ENCODE data around the gene DECR2. TPM values are rescaled to one million over a fixed set of nuclear protein-coding genes. Genes with fewer than 3 reads are reported as not detected.

DECR2 gene
- total and polyA plus RNA-seq, 12 donors: 5.9 to 143 (median 41.7) TPM

DNA sequence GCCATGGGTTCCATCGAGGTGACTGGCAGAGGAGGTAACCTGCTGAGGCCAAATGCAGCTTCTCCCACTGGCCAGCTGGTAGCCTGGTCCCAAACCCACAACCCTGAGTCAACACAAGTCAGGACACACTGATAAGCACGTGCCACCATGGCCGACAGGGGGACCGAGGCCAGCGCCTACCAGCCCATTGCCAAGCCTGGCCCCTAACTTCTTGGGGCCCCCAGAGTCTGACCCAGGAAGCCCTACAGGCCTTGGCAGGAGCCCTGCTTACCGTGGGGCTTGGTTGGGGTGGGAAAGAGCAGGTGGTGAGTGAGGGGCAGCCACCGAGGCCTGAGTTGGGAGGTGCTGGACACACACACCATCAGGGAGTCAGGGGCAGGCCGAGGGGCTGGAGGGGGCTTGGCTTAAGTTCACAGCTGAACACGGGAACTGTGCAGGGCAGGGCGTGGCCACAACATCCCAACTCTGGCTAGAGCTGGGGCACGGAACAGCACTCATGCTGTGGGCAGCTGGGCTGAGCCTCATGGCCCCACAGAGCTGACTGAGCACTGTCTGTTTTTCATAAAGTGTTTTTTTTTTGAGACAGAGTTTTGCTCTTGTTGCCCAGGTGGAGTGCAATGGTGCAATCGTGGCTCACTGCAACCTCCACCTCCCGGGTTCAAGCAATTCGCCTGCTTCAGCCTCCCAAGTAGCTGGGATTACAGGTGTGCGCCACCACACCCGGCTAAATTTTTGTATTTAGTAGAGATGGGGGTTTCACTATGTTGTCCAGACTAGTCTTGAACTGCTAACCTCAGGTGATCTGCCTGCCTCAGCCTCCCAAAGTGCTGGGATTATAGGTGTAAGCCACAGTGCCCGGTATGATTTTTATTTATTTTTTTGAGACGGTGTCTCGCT, 36.8 kb upstream of the DECR2 start:
- 60 to 64% (median 60%) methylated on average over 12 to 19 of the region's 19 CpGs for WGBS, 4 donors
- Histone ChIP-seq H3K4me1 (replicated peaks in 1 of 2) (peaks cover 4 to 6% of the 10 kb centered on the region in 2 donors), H3K27me3 (no peaks in the 10 kb centered on the region), H3K9me3 (replicated peaks in 1 of 3) (no peaks in the 10 kb centered on the region), H3K27ac (no peak overlapping the region), H3K36me3 (replicated peaks in 1 of 2) (peaks cover 0 to 27% of the 10 kb centered on the region in 2 donors), H3K4me3 (no peak overlapping the region)
- TF ChIP-seq, protein P1, sequence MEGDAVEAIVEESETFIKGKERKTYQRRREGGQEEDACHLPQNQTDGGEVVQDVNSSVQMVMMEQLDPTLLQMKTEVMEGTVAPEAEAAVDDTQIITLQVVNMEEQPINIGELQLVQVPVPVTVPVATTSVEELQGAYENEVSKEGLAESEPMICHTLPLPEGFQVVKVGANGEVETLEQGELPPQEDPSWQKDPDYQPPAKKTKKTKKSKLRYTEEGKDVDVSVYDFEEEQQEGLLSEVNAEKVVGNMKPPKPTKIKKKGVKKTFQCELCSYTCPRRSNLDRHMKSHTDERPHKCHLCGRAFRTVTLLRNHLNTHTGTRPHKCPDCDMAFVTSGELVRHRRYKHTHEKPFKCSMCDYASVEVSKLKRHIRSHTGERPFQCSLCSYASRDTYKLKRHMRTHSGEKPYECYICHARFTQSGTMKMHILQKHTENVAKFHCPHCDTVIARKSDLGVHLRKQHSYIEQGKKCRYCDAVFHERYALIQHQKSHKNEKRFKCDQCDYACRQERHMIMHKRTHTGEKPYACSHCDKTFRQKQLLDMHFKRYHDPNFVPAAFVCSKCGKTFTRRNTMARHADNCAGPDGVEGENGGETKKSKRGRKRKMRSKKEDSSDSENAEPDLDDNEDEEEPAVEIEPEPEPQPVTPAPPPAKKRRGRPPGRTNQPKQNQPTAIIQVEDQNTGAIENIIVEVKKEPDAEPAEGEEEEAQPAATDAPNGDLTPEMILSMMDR (IDR thresholded peaks at IDR 0.05): no peak
- TF ChIP-seq POLR2A (IDR thresholded peaks at IDR 0.05): no peak
- intact Hi-C loops (cut with DNase I): no loop called here
- DNase-seq: no peak

DNA sequence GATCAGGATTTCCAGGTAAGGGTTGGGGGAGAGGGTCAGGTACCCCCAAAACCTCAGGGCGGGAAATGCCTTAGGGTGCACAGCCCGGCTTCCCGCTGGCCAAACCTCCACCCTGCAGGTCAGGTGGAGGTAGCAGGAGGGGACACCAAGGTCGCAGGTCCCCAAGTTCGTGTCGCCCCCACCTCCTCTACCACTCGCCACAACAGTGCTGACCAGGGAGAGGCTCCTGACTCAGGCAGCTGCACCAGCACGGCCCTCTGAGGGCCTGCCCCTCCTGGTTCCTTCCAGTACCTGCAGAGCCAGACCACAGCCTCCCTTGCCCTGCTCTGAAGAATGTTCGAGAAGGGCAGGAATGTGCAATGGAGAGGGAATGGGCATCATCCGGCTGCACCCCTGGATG, 35.2 kb upstream of the DECR2 start:
- Histone ChIP-seq H3K4me1 (replicated peaks in 1 of 2) (peaks cover 6 to 13% of the 10 kb centered on the region in 2 donors), H3K4me3 (no peak overlapping the region), H3K27ac (no peak overlapping the region), H3K9me3 (replicated peaks in 1 of 3) (no peaks in the 10 kb centered on the region), H3K27me3 (no peaks in the 10 kb centered on the region), H3K36me3 (replicated peaks in 1 of 2) (peaks cover 0 to 27% of the 10 kb centered on the region in 2 donors)
- no peak for DNase-seq
- TF ChIP-seq, protein P1 (IDR thresholded peaks at IDR 0.05): no peak
- TF ChIP-seq POLR2A (IDR thresholded peaks at IDR 0.05): no peak
- intact Hi-C loops (cut with DNase I): no loop called here
- WGBS, 4 donors: 74 to 89% (median 81%) methylated on average over 9 to 10 of the region's 10 CpGs

DNA sequence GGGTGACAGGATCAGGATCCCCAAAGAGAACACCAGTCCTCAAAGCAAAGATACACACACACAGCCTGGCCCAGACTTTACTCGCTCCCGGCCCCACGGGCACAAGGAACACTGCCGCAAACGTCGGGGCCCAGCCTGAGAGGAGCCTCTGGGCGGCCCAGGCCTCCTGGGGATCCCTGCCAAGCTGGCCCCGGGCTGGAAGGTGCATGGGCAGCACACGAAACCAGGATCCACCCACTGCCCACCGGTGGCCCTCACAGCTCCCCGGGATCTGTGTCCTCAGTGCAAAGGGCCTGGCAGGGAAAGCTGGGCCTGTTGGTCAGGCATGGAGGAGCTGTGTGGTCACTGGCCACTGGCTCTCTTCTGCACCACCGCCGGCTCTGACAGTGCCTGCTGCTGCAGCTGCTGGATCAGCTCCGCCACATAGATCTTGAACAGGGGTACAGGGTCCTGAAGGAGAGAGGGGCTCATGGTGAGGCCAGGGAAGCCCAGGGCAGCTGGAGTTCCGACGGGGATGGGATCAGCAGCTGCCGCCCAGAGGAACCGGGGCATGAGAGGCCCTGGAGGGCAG, 34.3 kb upstream of the DECR2 start:
- no peak overlapping the region for H3K4me3 ChIP-seq
- no peaks in the 10 kb centered on the region for H3K9me3 ChIP-seq (replicated peaks in 1 of 3)
- TF ChIP-seq POLR2A (IDR thresholded peaks at IDR 0.05): no peak
- TF ChIP-seq, protein P1 (IDR thresholded peaks at IDR 0.05): no peak
- no peak overlapping the region for H3K27ac ChIP-seq
- DNase-seq: no peak
- H3K27me3 ChIP-seq: no peaks in the 10 kb centered on the region
- intact Hi-C loops (cut with DNase I): no loop called here
- WGBS, 4 donors: 95 to 97% (median 96%) methylated on average over 11 to 18 of the region's 18 CpGs
- peaks cover 6 to 13% of the 10 kb centered on the region in 2 donors for H3K4me1 ChIP-seq (replicated peaks in 1 of 2)
- peaks cover 0 to 34% of the 10 kb centered on the region in 2 donors for H3K36me3 ChIP-seq (replicated peaks in 1 of 2)

DNA sequence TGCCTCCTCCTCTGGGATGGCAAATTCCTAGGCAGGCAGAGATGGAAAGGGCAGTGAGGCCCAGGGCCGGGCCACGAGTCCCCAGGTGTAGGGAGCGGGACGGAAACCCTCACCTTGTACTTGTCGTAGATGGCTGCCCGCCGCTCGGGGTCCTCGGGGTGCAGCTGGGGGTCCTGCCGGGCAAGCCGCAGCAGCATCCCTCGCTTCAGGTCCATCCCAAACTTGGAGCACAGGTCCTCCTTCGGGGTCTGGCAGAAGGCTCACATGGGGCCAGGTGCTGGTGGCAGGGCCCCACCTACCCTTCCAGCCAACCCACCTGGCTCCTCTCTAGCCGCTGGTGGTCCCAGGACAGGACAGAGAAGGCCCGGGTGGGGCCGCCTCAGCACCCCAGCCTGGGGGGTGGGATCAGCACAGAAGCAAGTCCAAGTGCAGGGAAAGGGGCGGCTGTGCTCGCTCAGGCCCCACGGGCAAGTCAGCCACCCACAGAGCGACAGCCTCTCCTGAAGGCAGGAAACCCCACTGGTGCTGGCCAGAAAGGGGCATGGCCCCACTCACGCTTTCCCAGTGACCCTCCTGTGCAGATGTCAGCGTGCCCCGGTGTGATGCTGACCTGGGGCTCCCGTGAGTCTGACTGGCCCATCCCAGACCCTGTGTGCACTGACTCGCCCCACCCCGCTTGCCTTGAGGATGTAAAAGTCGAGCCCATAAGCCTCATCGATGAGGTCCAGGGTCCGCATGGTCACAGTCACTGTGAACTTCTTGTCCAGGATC, 33.1 kb upstream of the DECR2 start:
- 92 to 94% (median 94%) methylated on average over 14 to 29 of the region's 29 CpGs for WGBS, 4 donors
- no peaks in the 10 kb centered on the region for H3K9me3 ChIP-seq (replicated peaks in 1 of 3)
- H3K27ac ChIP-seq: no peak overlapping the region
- H3K36me3 ChIP-seq (replicated peaks in 1 of 2): peaks cover 0 to 43% of the 10 kb centered on the region in 2 donors
- H3K4me3 ChIP-seq: no peak overlapping the region
- intact Hi-C loops (cut with DNase I): no loop called here
- DNase-seq: no peak
- TF ChIP-seq, protein P1 (IDR thresholded peaks at IDR 0.05): no peak
- no peak for TF ChIP-seq POLR2A (IDR thresholded peaks at IDR 0.05)
- H3K4me1 ChIP-seq (replicated peaks in 1 of 2): peaks cover 6 to 13% of the 10 kb centered on the region in 2 donors
- H3K27me3 ChIP-seq: no peaks in the 10 kb centered on the region

All from adrenal gland (tissue), 12 donors.